GM19395 (cell line): ENCODE measurements around the gene ZFP1.

ENCODE experiments used
- ATAC-seq: cut with Tn5 transposase; IDR thresholded peaks from one replicate; pipeline ENCODE4 v1.9.1; 2021; ENCODE audit warnings: mild to moderate bottlenecking, moderate library complexity; ENCODE audit not compliant: unreplicated experiment

Gene ZFP1

DNA sequence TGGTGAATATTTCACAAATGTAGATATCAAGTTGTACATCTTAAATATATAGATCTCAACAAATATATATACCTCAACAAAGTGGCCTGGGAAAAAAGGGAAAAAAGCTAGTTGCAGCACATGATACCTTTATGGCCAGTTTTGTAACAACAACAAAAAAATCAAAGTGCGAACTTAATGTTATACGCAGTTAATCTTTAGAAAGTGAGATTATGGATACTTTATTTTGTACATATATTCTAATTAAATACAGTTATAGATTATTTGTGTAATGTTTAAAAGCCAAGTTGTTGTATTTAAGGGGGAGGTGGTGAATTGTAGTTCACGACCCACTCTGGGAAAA lies 385 bp upstream of the ZFP1 start:
- no peak for ATAC-seq

DNA sequence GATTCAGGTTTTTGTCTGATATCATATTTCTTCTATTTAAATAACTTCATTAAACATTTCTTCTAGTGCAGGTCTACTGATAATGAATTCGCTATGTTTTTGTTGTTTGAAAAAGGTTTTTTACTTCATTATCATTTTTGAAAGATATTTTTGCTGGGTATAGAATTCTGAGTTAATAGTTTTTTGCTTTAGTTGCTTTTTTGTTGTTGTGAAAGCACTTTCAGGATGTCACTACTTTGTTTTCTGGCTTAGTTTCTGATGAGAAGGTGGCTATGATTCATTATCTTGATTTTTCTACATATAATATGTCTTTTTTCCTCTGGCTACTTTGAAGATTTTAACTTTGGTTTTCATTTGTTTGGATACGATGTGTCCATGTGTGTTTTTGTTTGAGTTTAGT lies 3.5 kb downstream of the ZFP1 start:
- ATAC-seq, result no peak

- ATAC-seq, result no peak
Observed at GRCh38 chr16:75152635-75153034, 4.3 kb downstream of the ZFP1 start.

- ATAC-seq, result no peak
Observed at GRCh38 chr16:75160386-75160785, 12.1 kb downstream of the ZFP1 start.

DNA sequence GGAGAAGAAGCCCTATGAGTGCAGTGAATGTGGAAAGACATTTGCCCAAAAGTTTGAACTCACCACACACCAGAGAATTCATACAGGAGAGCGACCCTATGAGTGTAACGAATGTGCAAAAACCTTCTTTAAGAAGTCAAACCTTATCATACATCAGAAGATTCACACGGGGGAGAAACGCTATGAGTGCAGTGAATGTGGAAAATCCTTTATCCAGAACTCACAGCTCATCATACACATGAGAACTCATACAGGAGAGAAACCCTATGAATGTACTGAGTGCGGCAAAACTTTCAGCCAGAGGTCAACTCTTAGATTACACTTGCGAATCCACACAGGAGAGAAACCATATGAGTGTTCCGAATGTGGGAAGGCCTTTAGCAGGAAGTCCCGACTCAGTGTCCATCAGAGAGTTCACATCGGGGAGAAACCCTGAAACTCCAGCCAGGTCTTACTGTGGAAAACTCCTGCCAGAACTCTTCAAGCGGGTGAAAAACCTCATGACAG lies 21.6 kb downstream of the ZFP1 start:
- no peak for ATAC-seq

DNA sequence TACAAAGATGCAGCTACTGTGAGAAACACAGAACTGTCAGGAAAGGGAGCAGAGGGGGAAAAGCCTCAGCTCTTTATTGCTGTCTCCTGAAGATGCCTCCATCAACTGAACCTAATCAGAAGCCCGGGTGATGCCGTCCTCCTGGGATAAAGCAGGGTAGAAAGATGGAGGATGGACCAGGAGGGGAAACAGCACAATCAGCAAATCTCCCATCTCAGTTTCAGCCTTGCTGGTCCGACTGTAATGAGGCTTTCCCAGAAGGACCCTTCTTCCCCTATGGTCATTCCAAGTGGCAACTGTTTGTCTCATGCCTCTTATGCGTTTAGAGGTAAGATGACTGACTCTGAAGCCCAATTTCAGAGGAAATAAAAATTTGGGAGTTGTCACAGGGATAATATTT lies 24.3 kb downstream of the ZFP1 start:
- ATAC-seq, result no peak

- no peak for ATAC-seq
Observed at GRCh38 chr16:75175074-75175473, 26.8 kb downstream of the ZFP1 start.

DNA sequence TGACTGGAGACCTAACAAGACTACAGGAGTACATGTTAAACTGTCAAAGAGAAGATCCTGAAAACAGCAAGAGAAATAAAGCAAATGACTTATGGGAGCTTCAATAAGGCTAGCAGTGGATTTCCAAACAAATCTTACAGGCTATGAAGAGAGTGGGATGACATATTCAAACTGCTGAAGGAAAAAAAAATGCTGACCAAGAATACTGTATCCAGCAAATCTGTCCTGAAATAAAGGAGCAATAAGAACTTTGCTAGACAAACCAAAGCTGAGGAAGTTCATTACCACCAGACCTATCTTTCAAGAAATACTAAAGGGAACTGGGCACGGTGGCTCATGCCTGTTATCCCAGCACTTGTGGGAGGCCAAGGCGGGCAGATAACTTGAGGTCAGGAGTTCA lies 28.6 kb downstream of the ZFP1 start:
- no peak for ATAC-seq

GRCh38 chr16:75179208-75179607 lies 30.9 kb downstream of the ZFP1 start:
- no peak for ATAC-seq

GRCh38 chr16:75181630-75182029 lies 33.3 kb downstream of the ZFP1 start:
- no peak for ATAC-seq

DNA sequence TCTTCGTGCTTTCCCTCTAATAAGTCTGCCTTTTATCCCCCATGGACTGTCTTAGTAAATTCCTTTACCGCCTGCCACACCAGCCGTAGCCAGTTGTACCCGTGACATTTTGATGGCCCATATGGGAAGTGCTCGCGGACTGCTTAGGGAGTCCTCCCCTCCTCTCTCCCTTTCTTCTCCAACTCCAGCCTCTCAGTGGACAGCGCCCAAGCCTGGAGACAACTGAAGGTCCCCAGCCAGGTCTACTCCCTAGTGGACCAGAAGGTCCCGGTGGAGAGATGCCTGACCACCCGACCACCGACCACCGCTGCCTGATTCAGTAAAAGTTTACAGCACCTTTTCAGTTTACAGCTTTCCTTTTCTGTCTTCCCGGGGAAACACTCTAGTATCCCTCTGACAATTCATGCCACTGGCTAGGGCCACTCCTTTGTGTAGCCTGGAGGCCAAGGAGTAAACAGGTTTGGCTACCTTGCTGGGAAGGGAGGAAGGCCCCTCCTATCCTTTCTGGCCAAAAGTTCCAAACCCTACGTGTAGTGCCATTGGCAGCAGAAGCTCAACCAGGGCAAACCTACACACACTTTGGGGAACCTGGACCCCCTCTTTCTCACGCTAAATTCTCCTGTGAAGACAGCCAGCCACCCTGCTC lies 40.6 kb downstream of the ZFP1 start:
- no peak for ATAC-seq

DNA sequence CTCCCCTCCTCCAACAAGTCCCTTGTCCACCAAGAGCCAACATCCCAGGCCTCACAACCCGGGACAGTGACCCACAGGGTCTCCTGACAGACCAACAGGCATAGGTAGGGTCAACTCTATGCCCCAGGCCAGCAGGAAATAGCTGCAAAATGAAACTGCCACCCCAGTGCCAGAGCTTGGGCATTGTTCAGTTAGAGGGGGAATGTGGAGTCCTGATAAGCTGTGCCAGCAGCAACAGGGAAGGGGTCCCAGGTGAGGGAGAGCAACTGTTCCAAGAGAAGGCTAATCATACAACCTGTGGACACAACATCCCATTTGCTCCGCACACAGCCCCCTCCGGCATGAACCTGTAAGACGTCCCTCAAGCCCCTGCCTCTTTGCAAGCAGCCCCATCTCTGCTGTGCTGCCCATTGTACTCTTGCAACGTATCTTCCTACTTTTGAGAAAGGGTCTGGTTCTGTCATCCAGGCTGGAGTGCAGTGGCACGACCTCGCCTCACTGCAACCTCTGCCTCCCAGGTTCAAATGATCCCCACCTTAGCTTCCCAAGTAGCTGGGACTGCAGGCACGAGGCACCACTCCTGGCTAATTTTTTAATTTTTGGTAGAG lies 41.4 kb downstream of the ZFP1 start:
- no peak for ATAC-seq

GRCh38 chr16:75192606-75193264 lies 44.4 kb downstream of the ZFP1 start:
- no peak for ATAC-seq

DNA sequence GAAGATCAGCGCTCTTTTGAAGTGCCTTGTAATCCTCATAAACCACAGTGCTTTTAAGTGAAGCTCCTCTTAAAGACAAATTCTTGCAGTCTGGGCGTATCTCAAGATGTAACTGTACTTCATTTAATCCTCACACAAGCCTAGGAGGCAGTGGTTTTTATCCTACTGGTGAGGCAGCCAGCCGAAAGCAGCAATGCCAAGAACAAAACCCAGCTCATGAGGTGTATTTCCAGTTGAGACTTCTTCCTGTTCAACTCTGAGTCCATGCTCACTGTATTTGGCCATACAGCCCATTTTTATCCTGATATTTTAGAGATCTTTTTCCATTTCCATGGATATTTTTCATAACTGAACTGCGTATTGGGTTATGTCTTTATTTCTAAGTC lies 44.9 kb downstream of the ZFP1 start:
- no peak for ATAC-seq

- ATAC-seq, result no peak
Observed at GRCh38 chr16:75193730-75194444, 45.6 kb downstream of the ZFP1 start.

DNA sequence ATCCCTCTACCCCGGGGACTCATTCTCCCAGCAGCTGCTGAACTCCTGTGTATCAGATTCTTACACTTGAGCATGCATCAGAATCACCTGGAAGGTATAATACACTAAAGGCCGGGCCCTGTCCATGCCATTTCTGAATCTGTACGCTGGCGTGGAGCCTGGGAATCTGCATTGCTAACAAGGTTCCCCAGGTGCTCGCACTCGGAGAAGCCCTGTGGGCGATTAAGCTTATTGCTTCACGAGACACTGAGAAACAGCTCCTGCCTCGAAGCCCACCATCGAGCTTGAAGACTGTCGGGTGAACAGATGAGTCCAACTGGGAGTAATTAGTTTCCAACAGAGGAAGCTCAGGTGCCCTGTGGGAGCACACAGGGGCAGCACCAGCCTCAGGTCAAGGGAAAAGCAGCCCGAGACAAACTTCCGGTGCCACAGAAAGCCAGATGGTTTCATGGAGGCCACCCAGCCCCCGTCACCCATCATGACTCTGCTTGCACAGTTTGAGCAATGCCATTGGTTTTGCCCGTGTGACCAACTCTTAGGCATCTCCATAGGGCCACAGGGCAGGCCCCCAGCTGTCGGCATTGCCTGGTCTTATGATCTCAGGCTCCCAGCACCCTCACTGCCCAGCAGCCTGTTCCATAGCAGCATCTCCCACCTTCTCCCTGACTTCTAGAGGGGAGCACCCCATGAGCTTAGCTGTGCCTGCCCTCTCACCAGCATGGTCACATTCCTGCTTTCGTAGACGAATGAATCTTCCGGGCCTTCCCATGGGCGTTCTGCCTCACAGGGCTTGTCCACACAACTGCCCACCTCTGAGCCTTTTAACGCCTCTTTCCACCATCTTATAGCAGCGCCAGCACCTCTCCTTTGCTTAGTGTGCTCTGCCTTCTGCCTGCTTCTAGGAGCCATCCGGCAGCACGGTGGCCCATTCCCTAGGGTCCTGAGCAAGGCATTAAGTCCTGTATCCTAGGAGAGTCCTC lies 47.8 kb downstream of the ZFP1 start:
- no peak for ATAC-seq

DNA sequence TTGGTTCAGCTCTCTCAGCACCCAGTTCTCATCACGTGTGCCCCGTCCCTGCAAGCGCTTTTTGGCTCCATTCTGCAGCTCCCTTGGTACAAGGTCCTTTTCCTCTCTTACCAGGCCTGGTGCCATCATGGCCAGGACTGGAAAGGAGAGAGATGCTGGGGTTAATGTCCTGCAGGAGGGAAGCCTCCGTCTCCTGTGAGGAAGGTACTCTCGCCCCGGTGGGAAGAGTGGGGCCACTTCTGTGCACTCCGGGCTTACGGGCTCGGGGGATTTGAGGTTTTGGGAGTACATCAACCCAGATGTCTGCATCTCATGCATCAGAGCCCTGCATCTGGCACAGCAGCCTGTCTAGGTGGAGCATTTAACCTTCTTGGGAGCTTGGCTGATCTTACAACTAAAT lies 48.5 kb downstream of the ZFP1 start:
- ATAC-seq, result no peak

GRCh38 chr16:75197522-75198134 lies 49.3 kb downstream of the ZFP1 start:
- ATAC-seq, result no peak

GRCh38 chr16:75198135-75198600 lies 49.8 kb downstream of the ZFP1 start:
- ATAC-seq, result no peak

DNA sequence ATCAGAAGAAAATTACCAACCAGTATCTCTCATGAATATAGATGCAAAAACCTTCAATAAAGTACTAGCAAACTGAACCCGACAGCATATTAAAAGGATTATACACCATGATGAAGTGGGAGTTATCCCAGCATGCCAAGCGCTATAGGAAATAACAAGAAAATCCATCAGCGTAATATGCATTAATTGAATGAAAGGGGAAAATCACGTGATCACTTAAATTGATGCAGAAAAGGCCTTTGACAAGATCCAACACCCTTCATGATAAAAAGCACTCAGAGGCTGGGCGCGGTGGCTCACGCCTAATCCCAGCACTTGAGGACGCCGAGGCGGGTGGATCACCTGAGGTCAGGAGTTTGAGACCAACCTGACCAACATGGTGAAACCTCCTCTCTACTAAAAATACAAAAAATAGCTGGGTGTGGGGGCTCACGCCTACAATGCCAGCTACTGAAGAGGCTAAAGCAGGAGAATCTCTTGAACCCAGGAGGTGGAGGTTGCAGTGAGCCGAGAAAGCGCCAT lies 53.8 kb downstream of the ZFP1 start:
- no peak for ATAC-seq
